Ishikawa (cell line): Measurements from ENCODE around the gene TENM3.

Experiments
- EGR1 ChIP-seq: IDR thresholded peaks from 2 replicates; pipeline ENCODE4 v1.6.1; 2012
- EP300 ChIP-seq: IDR thresholded peaks from 2 replicates; pipeline ENCODE4 v1.6.1; 2012; ENCODE audit warnings: borderline replicate concordance
- NFIC ChIP-seq: IDR thresholded peaks from 2 replicates; pipeline ENCODE4 v1.6.1; 2012

DNA sequence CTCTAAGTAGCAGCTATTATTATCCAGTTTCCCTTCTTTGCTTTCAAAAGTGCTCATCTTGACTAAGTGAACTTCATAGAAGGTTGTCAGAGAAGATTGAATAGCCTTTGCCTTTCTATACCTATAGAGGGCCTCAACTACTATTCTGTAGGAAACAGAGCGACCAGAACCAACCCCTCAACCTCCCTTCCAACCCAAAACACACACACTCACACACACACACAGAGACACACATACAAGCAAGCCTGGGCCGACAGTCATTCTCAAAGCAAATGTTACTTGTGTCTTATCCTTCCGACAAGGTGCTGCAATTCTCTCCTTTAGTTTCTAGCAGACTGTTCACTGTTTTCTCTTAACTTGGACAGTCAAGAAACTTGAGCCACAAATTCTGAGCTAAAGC lies 472.3 kb downstream of the TENM3 start:
- TF ChIP-seq NFIC (no peak), EGR1 (no peak), EP300 (no peak)
